Mesothelial cell of epicardium (in vitro differentiated cells): Measurements from ENCODE around the gene DACT2. TPM values are rescaled to one million over a fixed set of nuclear protein-coding genes. Genes with fewer than 3 reads are reported as not detected.

Experiments used
- DNase-seq, 2 experiments: peaks; one replicate each; pipeline ENCODE4 v3.0.0; 2021; ENCODE audit warnings: low spot score in 2 of 2; ENCODE audit not compliant: unreplicated experiment in 2 of 2
- H3K27ac Mint-ChIP-seq: 2 replicates; pipeline ENCODE4 v1.8.0; 2021; ENCODE audit warnings: mixed read lengths
- H3K27me3 Mint-ChIP-seq: 2 replicates; pipeline ENCODE4 v1.8.0; 2021; ENCODE audit warnings: low read depth, mixed read lengths
- H3K36me3 Mint-ChIP-seq: 2 replicates; pipeline ENCODE4 v1.8.0; 2021; ENCODE audit warnings: mixed read lengths
- H3K4me1 Mint-ChIP-seq: 2 replicates; pipeline ENCODE4 v1.8.0; 2021; ENCODE audit warnings: mixed read lengths
- H3K4me3 Mint-ChIP-seq: 2 replicates; pipeline ENCODE4 v1.8.0; 2021; ENCODE audit warnings: mild to moderate bottlenecking, moderate library complexity, mixed read lengths
- H3K9me3 Mint-ChIP-seq: 2 replicates; pipeline ENCODE4 v1.8.0; 2021; ENCODE audit warnings: mixed read lengths
- total RNA-seq: library from RNA; stranded (reverse); gene quantifications from 3 replicates; pipeline ENCODE4 v1.2.1, GENCODE V29; 2021
- TF ChIP-seq, protein P1 (sequence below): fragments of 200-600 bp; sonication (generic); IDR thresholded peaks from one replicate; pipeline ENCODE4 v1.5.0; 2021; ENCODE audit warnings: antibody characterized with exemption; ENCODE audit not compliant: unreplicated experiment

The DACT2 gene
- total RNA-seq, 1 donor from 2014 or later: 7.4 TPM

- H3K4me3 Mint-ChIP-seq: no peak overlapping the region
- peaks cover 19% of the 10 kb centered on the region for H3K4me1 Mint-ChIP-seq
- H3K27ac Mint-ChIP-seq: no peak overlapping the region
- H3K27me3 Mint-ChIP-seq: no peaks in the 10 kb centered on the region
- H3K36me3 Mint-ChIP-seq: peaks cover 2% of the 10 kb centered on the region
- peaks cover 11% of the 10 kb centered on the region for H3K9me3 Mint-ChIP-seq
- DNase-seq: no peak
- TF ChIP-seq, protein P1, sequence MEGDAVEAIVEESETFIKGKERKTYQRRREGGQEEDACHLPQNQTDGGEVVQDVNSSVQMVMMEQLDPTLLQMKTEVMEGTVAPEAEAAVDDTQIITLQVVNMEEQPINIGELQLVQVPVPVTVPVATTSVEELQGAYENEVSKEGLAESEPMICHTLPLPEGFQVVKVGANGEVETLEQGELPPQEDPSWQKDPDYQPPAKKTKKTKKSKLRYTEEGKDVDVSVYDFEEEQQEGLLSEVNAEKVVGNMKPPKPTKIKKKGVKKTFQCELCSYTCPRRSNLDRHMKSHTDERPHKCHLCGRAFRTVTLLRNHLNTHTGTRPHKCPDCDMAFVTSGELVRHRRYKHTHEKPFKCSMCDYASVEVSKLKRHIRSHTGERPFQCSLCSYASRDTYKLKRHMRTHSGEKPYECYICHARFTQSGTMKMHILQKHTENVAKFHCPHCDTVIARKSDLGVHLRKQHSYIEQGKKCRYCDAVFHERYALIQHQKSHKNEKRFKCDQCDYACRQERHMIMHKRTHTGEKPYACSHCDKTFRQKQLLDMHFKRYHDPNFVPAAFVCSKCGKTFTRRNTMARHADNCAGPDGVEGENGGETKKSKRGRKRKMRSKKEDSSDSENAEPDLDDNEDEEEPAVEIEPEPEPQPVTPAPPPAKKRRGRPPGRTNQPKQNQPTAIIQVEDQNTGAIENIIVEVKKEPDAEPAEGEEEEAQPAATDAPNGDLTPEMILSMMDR: no peak
Observed at GRCh38 chr6:168365422-168366165, 46.0 kb upstream of the DACT2 start.

DNA sequence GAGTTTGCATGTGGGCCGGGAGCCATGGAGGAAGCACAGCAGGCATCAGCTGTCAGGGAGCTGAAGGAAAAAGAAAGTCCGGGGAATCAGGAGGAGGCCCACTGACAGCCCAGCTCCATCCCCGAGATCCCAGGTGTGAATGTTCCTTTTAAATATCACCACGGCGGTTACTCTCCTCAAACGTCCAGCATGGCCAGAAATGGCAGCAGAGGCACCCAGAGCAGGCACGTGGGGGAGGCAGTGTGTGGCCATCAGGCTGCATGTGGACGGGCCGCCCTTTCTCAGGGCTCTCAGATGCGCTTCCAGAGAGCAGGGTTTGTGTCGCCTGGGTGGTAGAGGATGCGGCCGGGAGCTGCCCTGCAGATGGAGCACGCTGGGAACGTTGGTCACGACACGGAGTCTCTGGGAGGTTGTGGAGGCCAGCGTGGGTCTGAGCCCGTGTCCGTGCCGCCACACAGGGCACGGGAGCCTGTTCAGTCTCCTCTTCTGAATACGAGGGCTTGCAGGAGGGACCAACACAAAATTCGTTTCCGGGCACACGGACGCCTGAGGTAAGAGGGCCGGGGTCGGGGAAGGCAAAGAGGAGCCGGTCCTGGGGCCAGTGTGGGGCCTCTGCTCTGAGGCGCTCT, 45.3 kb upstream of the DACT2 start:
- H3K27ac Mint-ChIP-seq: no peak overlapping the region
- peaks cover 15% of the 10 kb centered on the region for H3K4me1 Mint-ChIP-seq
- H3K27me3 Mint-ChIP-seq: no peaks in the 10 kb centered on the region
- DNase-seq: no peak
- no peak overlapping the region for H3K4me3 Mint-ChIP-seq
- peaks cover 2% of the 10 kb centered on the region for H3K36me3 Mint-ChIP-seq
- peaks cover 13% of the 10 kb centered on the region for H3K9me3 Mint-ChIP-seq
- TF ChIP-seq, protein P1: no peak

- TF ChIP-seq, protein P1: no peak
- DNase-seq: no peak
- H3K4me1 Mint-ChIP-seq: peaks cover 15% of the 10 kb centered on the region
- no peaks in the 10 kb centered on the region for H3K27me3 Mint-ChIP-seq
- peaks cover 2% of the 10 kb centered on the region for H3K36me3 Mint-ChIP-seq
- H3K9me3 Mint-ChIP-seq: peaks cover 21% of the 10 kb centered on the region
- H3K27ac Mint-ChIP-seq: no peak overlapping the region
- no peak overlapping the region for H3K4me3 Mint-ChIP-seq
Observed at GRCh38 chr6:168363811-168364792, 44.5 kb upstream of the DACT2 start.

- DNase-seq: no peak
- Mint-ChIP-seq H3K4me1 (peaks cover 11% of the 10 kb centered on the region), H3K4me3 (no peak overlapping the region), H3K27ac (no peak overlapping the region), H3K36me3 (peaks cover 2% of the 10 kb centered on the region), H3K9me3 (peaks cover 23% of the 10 kb centered on the region), H3K27me3 (no peaks in the 10 kb centered on the region)
- TF ChIP-seq, protein P1: no peak
Observed at GRCh38 chr6:168363302-168363701, 43.7 kb upstream of the DACT2 start.

DNA sequence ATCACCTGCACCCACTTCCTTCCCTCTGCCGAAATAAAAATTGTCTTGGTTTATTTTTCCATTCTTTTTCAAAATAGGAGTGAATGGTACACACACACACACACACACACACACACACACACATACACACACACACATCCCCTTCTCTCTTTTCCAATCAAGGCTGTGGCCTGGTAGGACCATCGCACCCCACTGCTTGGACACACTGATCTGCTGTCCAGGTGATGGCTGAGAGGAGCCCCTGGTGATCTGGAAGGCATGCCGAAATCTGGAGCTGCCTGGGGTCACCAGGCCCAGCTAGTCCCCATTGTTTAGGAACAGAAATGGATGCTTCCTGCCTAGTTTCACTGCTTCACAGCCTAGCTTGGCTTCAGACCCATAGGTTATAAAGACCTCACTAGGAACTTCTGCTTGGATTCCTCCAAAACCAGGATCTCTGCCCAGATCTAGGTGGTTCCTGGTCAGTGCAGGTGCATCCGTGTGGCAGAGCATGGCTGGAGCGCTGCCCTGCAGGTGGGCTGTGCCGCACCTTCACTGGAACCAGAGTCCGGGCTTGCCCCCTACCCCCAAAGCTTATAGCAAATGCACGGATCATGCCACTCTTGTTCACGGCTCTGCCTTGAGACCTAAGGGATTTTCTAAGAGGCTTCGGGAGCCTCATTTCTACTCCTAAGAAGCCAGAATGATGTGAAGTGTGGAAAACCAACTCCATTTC, 42.9 kb upstream of the DACT2 start:
- DNase-seq: no peak
- peaks cover 3% of the 10 kb centered on the region for H3K4me1 Mint-ChIP-seq
- no peaks in the 10 kb centered on the region for H3K27me3 Mint-ChIP-seq
- no peak overlapping the region for H3K4me3 Mint-ChIP-seq
- H3K36me3 Mint-ChIP-seq: peaks cover 2% of the 10 kb centered on the region
- peaks cover 23% of the 10 kb centered on the region for H3K9me3 Mint-ChIP-seq
- H3K27ac Mint-ChIP-seq: no peak overlapping the region
- TF ChIP-seq, protein P1: no peak
